Stimulated activated CD4-positive, alpha-beta T cell treated with anti-CD3 and anti-CD28 coated beads, Interleukin-15, amount 100 ng/mL, for 1 hour (primary cell): Measurements from ENCODE around the gene CUBN.

Experiments
- DNase-seq, 2 donors: peaks; one replicate each; pipeline ENCODE4 v3.0.0-alpha.2; 2020; ENCODE audit warnings: low read depth in 1 of 2, low spot score in 1 of 2

Gene CUBN

DNA sequence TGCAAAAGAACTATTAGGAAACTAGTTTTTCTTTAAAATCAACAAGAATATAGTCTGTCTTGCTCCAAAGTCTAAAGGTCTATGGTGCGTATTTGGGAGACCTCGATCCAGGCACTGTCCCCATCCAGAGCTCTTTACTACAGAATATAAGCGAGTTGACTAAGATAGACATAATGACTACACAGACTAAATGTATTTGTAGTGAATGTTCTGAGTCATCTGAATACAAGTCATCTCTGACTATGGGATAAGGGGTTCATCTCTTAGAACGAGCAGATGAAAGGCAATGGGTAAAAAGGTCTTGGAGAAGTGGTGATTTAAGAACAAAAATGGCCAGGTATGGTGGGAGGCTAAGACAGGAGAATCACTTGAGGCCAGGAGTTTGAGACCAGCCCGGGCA, 176.3 kb downstream of the CUBN start:
- DNase-seq: no peak

DNA sequence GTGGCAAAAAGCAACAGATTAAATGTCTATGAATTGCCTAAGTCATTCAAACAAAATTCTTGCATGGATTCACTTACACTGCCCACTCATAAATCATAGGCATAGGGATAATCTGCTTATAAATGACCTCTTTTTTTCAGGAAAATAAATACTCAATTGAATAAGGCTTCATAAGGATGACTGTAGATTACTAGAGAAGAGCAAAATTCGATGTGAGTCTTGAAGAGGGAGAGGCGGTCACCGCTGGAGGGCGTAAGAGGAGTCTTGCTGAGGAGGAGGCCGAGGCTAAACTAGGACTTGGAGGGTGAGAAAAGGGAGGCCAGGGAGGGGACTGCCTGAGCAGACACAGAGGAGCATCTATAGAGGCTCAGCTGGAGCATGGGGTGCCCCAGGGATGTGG, 177.0 kb downstream of the CUBN start:
- no peak for DNase-seq

DNA sequence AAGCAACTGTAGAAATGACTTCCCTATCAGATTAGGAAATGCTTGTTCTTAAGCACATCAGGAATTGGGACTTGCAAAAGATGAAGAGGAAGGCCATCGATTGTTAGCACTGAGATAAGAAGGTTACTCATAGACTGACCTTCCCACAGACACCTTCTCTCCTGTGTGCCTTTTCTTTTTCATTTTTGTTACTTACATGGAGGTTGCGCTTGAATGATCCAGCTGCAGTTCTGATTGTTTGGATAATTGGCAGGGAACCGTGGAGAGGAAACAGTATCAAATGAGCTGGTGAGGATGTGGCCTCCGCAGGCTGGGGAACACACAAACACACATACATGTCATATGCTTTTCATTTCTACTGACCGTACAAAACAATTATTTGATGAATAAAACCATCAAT, 177.5 kb downstream of the CUBN start:
- no peak for DNase-seq

DNA sequence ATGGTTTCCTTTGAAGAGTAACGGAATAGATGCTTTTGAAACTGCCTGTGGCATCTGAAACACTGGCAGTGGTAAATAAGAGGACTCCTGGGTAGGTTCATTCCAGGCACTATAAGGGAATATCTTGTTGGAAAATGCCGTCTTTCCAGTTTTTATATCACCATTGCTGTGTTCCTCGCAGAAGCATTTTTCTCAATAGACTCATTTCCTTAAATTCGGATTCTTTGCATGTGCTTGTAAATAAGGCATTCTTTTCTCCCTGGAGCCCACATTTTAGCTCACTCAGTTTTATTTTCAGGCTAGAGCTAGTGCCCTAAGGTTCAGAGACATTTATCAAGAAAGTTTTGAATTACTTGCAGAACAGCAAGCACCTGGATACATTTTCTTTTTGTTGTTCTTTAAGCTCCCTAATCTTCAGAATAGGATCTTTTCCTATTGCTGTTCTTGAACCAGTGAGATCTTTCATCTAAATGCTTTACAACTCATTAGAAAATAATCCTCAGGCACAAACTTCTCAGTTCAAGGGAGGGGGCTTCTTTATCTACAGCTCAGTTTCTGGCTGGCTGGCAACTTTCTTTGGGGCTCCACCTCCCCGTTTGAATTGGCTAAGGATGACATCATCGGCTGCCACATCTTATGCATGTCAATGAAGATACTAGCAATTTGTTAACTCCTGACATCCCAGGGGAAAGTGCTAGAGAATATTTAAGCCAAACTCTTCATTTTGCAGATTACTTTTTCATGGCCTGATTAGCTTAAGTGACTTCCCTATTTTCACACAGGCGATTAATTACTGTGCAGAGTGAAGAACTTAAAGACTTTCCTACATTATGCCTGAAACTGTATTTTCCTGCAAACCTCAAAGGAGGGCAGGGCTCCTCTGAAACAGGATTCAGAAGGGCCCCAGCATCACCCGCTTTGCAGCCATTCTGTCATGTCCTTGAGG, 178.7 kb downstream of the CUBN start:
- no peak for DNase-seq

DNA sequence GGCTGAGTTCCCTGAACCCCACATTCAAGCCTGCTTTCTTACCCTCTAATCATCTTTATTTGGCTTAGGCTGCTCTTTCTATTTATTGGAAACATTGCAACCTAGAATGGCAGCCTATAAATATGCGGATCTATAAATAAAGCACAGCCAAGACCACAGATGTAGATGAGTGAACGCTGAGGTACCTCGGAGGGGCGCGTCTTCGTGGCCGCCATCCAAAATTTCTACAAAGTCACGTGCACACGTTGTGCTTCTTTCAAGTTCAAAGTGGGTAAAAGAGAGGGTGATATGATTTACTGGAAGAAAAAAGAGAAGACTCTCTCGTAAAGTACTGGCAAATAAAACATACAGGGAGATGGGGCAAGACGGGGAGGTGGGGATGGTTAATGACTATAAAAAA, 179.8 kb downstream of the CUBN start:
- DNase-seq: no peak

DNA sequence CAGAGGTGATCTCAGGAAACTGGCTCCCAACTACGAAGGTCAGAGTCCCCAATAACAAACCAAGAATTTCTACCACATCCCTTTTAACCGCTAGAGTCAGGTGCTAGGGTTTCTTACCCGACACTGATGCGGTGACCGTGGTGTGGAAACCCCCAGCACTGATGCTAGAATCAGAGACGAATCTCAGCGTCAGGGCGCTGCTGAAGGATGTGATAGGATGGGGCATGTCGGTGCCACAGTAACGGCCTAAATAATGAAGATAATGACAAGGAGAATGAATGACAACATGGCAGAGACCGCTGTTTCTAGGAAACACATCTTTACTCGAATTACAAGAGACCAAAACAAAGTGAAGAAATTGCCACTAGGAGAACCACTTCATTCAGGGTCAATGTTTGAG, 181.2 kb downstream of the CUBN start:
- no peak for DNase-seq

DNA sequence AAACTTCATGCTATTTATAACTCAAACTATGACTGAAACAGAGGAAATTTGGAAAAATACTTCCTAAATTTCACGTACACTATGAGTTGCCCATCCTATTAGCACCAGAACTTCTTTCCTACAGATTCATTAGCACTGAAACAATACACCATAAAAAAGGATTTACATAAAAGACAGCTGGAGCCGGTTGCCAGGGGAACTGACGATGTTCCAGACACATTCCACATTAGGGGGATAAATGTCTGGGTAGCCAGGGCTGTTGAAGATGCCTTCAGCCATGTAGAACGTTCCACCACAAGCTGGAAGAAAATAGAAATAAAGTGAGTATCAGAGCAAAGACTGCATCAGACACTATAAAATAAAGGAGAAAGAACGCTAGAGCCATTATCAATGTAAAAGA, 182.5 kb downstream of the CUBN start:
- no peak for DNase-seq

DNA sequence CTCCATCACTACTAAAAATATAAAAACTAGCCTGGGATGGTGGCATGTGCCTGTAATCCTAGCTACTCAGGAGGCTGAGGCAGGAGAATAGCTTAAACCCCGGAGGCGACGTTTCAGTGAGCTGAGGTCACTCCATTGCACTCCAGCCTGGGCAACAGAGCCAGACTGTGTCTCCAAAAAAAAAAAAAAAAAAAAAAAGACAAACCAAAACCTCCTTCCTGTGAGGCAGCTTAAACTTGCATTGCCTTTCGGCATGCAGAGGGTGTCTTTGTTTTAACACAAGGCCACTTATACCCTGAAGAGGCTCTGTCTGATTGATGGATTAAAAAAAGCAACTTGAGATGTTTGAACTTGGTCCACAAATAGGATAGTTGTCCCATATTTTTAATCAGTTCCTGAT, 184.0 kb downstream of the CUBN start:
- no peak for DNase-seq

DNA sequence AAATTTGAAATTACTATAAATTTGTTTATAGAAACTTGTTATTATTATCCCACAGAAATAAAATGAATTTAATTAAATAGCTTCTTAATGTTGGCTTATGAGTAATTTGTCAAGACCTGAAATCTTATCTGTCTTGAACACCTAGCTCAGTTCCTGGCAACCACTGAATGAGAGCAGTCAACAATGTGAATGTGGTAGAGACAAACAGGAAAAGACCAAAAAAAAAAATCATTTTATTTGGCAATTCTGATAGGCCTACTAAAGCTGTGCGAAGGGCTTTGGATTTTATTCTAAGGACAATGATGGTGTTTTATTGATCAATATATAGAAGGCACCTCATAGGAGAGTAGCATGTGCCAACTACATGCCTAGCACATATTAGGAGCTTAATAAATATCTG, 184.6 kb downstream of the CUBN start:
- DNase-seq: no peak

DNA sequence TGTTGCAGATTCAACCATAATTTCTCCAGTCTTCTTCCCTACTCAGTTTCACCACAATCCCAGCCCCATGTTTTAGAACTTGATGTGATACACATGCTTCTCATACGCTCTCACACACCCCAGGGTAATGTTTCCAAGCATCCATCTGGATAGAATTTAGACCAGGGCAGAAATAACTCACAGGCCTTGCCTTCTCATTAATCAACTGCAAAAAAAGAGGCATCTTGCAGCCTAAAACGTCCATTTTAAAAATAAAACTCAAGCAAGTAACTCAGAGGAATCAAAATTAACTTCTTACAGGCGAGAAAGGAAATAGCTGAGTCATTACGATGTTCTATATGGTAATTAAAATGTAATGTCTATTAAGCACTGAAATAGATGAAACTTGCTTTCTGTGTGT, 185.2 kb downstream of the CUBN start:
- DNase-seq: no peak

DNA sequence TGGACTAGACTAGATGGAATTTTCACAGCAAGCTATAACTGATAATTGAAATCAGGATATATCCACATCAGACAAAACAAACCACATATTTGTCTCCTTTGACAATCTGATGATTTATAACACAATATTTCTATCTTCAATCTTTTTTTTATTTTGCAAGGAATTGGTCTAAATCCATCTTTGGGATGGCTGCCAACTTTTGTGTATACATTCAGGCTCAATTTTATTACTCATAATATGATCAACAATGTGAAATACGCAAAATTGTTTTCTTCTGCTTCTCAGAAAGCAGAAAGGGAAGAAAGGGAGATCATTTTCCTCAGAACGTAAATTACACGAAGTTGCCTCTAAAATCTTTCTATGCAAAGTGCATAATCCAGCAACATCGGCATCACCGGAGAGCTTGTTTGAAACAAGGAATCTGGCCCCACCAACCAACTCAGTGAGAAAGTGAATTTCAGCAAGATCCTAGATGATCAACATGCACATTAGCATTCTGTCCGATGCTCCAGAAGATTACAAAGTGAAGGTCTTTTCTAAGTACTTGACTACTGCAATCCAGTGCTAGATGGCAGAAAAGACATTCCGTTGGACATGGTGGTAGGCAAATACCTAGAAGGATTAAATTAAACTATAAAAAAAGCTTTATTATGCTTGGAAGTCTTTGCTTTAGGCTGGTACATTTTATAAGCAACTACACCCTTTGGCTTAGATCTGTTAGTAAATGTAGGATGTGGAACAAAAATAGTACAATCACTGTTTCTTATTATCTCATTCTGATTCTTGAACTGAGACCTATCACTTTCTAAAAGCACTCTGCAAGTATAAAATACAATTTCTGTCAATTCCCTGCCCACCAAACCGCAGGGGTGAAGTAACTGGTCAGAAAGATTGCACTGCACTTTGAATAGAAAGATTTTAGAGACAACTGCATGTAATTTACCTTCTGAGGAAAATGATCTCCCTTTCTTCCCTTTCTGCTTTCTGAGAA, 186.0 kb downstream of the CUBN start:
- no peak for DNase-seq

DNA sequence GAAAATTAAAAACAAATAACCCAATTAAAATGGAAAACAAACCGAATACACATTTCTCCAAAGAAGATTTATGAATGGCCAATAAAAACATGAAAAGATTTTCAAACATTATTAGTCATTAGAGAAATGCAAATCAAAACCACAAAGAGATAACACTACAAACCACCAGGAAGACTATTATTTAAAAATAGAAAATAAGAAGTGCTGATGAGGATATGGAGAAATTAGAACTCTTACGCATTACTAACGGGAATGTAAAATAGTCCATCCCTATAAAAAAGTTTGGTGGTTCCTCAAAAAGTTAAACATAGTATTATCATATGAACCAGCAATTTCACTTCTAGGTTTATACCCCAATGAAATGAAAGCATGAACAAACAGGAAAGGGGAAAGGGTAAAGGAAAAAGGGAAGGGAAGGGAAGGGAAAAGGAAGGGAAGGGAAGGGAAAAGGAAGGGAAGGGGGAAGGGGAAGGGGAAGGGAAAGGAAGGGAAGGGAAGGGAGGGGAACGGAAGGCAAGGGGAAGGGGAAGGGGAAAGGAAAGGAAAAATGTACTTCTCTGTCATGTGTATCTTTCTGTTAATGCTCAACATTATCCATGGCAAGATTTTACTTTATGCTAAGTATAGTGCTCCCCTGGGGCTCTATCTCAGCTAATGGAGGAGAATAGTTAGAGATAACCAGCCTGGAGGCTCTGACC, 187.1 kb downstream of the CUBN start:
- no peak for DNase-seq

DNA sequence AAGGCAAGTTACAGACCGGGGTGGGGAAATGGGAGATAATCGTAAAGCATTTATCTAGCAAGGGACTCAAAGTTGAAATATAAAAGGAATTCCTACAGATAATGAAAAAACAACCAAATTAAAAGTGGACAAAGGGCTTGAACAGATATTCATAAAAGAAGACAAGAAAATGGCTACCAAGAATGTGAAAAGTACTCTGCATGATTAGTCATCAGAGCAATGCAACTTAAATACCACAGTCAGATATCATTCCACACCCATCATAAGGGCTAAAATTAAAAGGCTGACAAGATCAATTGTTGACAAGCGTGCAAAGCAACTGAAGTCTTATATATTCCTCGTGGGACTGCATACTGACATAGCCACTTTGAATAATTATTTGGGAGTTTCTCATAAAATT, 187.7 kb downstream of the CUBN start:
- no peak for DNase-seq

DNA sequence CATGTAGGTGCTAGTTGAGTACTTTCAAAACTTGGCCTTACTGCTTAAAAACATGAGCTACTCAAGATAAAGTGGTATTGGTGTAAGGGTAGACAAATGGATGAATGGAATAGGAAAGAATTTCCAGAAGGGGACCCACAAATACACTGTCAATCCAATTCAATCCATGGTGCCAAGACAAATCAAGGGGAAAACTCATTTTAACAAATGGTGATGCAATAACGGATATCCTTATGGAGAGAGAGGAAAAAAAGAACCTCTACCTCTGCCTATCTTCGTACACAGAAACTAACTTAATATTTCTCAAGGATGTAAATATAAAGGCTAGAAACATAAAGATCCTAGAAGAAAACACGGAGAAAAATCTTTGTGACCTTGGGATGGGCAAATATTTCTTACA, 188.5 kb downstream of the CUBN start:
- DNase-seq: no peak

DNA sequence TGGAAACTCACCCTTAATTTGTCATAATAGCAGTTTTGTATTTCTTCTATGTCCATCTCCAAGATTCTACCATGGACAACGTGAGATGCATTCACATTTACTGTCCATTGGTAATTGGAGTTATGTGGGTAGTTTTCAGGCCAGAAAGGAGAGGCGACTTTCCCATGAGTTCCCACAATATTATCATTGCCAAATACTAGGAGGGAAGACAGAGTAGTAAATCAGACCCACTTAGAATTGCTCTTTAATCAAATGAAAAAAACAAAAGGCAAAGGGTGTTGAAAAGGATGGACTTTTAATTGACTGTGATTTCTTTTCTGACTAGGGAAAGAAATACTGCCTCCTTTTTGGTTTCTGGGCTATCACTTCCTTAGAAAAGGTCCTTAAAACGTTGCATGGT, 190.7 kb downstream of the CUBN start:
- no peak for DNase-seq

DNA sequence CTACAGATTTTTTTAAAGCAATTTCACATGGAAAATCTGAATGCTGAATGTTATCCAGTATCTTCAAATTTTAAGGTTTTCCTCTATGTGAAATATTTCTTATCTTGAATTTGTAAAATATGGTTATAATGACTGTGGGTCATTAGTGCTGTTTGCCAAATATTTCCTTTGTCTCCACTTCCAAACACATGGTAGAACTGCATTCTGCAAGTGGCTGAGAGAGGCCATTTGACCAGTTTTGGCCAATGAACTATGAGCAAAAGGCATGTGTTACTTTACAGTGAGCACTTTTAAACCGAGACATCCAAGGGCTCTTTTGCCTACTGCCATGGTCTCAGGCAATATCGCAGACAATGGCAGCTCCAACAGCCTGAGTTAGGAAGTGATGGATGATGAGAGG, 195.2 kb downstream of the CUBN start:
- no peak for DNase-seq

DNA sequence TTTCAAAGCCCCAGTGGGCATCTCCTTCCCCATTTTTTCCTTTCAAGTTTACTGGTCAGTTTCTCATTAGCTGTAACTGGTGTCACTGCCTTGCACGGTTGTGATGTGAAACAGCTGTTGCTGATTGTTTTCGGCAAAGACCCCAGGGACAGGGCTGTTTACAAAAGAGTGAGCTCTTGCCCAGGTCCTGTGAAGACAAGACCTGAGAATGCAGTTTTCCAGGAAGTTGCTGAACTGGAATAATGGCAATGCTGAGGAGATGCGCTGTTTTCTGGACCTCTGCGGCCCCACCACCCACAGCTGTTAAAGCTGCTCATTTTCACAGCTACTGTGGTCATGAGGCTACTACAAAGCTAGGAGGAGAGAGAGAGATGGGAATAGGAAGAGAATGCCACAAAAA, 195.8 kb downstream of the CUBN start:
- no peak for DNase-seq

DNA sequence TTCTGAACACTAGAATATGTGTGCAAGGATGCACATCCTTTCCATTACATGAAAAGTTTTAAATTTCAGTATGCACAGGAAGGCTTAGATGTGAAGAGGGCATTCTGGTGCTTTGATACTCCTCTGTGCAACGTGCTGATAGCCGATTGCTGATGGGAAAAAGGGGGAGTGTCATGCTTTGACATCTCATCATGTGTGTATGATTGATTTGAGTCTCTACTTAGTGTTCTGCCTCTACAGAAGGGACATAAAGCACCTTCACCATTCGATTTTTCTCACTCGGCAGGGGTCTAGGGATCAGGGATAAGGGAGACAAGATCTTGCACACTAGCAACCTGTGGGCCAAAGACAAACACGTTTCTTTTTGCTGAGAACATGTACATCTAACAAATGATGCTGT, 197.7 kb downstream of the CUBN start:
- no peak for DNase-seq

DNA sequence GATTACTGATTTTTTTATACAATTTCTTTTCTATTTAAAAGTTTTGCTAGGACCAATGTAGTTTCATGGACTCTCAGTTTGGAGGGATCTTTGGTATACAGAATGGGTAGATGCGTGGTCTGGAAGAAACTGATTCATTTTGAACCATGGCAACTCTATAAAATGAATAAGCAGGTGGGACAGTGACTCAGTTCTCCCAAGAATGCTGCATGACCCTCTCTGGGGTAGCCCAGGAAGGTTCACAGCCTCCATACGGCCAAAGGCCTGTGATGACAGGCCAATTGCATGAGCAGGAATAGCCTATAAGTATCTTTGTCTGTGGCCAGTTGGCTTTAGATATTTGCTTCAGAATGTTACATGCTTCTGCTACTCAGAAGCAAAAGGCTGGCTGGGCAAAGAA, 199.1 kb downstream of the CUBN start:
- DNase-seq: no peak

DNA sequence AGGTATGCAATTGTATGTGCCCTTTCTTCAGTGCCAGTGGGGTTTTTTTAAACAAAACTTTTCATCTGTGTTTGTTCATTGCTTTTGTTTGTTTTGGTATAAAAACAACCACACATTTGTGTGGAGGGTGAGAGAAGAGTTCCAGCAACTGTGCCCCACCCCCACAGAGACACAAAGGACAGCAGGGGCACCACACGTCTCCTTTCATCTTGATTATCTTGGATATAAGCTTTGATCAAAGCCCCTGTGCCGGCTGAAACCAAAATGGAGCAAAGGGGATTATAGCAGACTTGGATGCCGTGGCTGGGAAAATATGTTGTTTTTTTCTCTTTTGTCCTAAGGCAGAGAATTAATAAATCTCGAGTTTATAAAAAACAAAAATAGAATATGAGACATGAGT, 200.5 kb downstream of the CUBN start:
- no peak for DNase-seq

DNA sequence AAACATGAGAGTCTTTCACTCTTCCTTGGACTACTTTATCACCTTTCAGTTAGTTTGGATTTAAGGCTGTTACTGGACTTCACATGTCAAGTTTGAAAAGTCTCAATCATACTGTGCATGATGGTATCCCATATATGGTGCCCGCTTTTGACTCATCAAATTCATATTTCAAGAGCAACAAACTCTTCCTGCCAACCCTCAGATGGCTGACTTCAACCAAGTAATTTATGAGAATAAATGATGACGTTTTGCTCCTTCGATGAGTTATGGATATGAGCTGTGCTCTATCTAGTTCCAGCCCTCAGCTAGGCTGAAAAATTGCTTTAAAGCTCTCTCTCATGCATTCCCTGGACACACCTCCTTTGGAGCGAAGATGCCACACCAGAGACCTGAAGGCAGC, 202.1 kb downstream of the CUBN start:
- no peak for DNase-seq

DNA sequence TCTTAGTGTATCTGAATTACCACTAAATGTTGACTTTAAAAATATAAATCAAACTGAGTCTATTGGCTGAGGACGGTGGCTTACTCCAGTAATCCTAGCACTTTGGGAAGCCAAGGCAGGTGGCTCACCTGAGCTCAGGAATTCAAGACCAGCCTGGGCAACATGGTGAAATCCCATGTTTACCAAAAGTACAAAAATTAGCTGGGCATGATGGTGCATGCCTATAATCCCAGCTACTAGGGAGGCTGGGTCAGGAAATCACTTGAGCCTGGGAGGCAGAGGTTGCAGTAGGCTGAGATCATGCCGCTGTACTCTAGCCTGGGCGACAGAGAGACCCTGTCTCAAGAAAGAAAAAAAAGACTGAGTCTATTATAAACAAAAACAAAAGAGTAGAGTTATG, 205.9 kb downstream of the CUBN start:
- DNase-seq: no peak
